WTC11 (cell line): Measurements from ENCODE around the gene BAIAP2.

ENCODE experiments used
- AFF4 ChIP-seq: sonication (generic); formaldehyde crosslinking; IDR thresholded peaks from 2 replicates; pipeline ENCODE4 v1.8.1; 2023; ENCODE audit warnings: mild to moderate bottlenecking, missing genetic modification reagents, borderline replicate concordance
- ETV6 ChIP-seq: sonication (generic); formaldehyde crosslinking; IDR thresholded peaks from 2 replicates; pipeline ENCODE4 v1.8.1; 2022; ENCODE audit warnings: mild to moderate bottlenecking, missing genetic modification reagents
- NR2C2 ChIP-seq: sonication (generic); formaldehyde crosslinking; IDR thresholded peaks from 2 replicates; pipeline ENCODE4 v1.8.0; 2022; ENCODE audit warnings: mild to moderate bottlenecking, missing genetic modification reagents
- SMAD4 ChIP-seq: sonication (generic); formaldehyde crosslinking; IDR thresholded peaks from 2 replicates; pipeline ENCODE4 v1.8.0; 2022; ENCODE audit warnings: mild to moderate bottlenecking, missing genetic modification reagents
- ZBTB21 ChIP-seq: sonication (generic); formaldehyde crosslinking; IDR thresholded peaks from 2 replicates; pipeline ENCODE4 v1.8.1; 2023; ENCODE audit warnings: mild to moderate bottlenecking, missing genetic modification reagents, borderline replicate concordance
- TF ChIP-seq, protein P1 (sequence below): fragments of 200-600 bp; IDR thresholded peaks from 2 replicates; pipeline ENCODE4 v1.8.0; 2022; ENCODE audit warnings: antibody characterized with exemption
- TF ChIP-seq, protein P2 (sequence below): sonication (generic); formaldehyde crosslinking; IDR thresholded peaks from 2 replicates; pipeline ENCODE4 v1.8.1; 2023; ENCODE audit warnings: mild to moderate bottlenecking, missing genetic modification reagents
- TF ChIP-seq, protein P3 (sequence below): sonication (generic); formaldehyde crosslinking; IDR thresholded peaks from 2 replicates; pipeline ENCODE4 v1.8.1; 2022; ENCODE audit warnings: mild to moderate bottlenecking, missing genetic modification reagents, moderate library complexity, borderline replicate concordance

DNA sequence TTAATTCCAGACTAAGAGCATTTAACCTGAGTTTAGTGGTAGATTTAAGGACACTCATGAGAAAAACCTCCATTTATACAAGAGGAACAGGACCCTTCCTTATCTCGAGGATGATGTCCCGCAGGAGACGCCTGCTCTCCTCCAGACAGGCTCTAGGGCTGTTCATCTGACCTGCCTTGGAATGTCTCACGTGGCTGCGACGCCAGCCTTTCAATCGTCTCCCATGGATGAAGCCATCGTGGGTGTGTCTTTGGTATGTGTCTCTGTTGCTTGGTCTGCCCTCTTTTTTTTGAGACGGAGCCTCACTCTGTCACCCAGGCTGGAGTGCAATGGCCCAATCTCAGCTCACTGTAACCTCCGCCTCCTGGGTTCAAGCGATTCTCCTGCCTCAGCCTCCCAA lies 26.8 kb upstream of the BAIAP2 start:
- TF ChIP-seq, protein P1, sequence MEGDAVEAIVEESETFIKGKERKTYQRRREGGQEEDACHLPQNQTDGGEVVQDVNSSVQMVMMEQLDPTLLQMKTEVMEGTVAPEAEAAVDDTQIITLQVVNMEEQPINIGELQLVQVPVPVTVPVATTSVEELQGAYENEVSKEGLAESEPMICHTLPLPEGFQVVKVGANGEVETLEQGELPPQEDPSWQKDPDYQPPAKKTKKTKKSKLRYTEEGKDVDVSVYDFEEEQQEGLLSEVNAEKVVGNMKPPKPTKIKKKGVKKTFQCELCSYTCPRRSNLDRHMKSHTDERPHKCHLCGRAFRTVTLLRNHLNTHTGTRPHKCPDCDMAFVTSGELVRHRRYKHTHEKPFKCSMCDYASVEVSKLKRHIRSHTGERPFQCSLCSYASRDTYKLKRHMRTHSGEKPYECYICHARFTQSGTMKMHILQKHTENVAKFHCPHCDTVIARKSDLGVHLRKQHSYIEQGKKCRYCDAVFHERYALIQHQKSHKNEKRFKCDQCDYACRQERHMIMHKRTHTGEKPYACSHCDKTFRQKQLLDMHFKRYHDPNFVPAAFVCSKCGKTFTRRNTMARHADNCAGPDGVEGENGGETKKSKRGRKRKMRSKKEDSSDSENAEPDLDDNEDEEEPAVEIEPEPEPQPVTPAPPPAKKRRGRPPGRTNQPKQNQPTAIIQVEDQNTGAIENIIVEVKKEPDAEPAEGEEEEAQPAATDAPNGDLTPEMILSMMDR, result no peak
- TF ChIP-seq SMAD4 (CRISPR knock-in tag), result no peak
- TF ChIP-seq NR2C2 (CRISPR knock-in tag), result no peak
- TF ChIP-seq, protein P2, sequence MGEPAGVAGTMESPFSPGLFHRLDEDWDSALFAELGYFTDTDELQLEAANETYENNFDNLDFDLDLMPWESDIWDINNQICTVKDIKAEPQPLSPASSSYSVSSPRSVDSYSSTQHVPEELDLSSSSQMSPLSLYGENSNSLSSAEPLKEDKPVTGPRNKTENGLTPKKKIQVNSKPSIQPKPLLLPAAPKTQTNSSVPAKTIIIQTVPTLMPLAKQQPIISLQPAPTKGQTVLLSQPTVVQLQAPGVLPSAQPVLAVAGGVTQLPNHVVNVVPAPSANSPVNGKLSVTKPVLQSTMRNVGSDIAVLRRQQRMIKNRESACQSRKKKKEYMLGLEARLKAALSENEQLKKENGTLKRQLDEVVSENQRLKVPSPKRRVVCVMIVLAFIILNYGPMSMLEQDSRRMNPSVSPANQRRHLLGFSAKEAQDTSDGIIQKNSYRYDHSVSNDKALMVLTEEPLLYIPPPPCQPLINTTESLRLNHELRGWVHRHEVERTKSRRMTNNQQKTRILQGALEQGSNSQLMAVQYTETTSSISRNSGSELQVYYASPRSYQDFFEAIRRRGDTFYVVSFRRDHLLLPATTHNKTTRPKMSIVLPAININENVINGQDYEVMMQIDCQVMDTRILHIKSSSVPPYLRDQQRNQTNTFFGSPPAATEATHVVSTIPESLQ, result no peak
- TF ChIP-seq ETV6 (CRISPR knock-in tag), result no peak
- TF ChIP-seq, protein P3, sequence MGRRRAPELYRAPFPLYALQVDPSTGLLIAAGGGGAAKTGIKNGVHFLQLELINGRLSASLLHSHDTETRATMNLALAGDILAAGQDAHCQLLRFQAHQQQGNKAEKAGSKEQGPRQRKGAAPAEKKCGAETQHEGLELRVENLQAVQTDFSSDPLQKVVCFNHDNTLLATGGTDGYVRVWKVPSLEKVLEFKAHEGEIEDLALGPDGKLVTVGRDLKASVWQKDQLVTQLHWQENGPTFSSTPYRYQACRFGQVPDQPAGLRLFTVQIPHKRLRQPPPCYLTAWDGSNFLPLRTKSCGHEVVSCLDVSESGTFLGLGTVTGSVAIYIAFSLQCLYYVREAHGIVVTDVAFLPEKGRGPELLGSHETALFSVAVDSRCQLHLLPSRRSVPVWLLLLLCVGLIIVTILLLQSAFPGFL (CRISPR knock-in tag), result no peak
- no peak for TF ChIP-seq AFF4 (CRISPR knock-in tag)
- TF ChIP-seq ZBTB21 (CRISPR knock-in tag), result no peak
